Measurements from ENCODE around the gene CDIPT. TPM values are rescaled to one million over a fixed set of nuclear protein-coding genes. Genes with fewer than 3 reads are reported as not detected.
A peak's percentile ranks its signal among the peaks of the same experiment; 100 is the strongest.
"Not testable (repeated sequence)": the region's sequence is repeated elsewhere in the genome, so short reads cannot be mapped to it uniquely, and the experiment has no call there.

Gene CDIPT
- total and polyA plus RNA-seq, 2 experiments from 2014 or later = 97.1 to 147 TPM

GRCh38 chr16:29891525-29892457, 28.8 kb upstream of the CDIPT start:
- TF ChIP-seq EZH2 (IDR thresholded peaks at IDR 0.05; ENCODE audit: borderline replicate concordance) (no peak), EZH2phosphoT487 (IDR thresholded peaks at IDR 0.05; ENCODE audit: low read depth, severe bottlenecking, unreplicated experiment) (no peak), CTCF (IDR thresholded peaks at IDR 0.05; ENCODE audit: poor library complexity) (no peak)
- H3K9me3 ChIP-seq (ENCODE audit: low read depth) = no peaks in the 10 kb centered on the region
- H3K4me2 ChIP-seq = peak overlapping the region; percentile 13
- peaks cover 14% of the 10 kb centered on the region for H3K4me1 ChIP-seq (ENCODE audit: insufficient read depth)
- no peak overlapping the region for H3K4me3 ChIP-seq
- no peaks in the 10 kb centered on the region for H3K36me3 ChIP-seq (replicated peaks; ENCODE audit: insufficient read depth, low read depth)
- H3K27ac ChIP-seq = peak overlapping the region; percentile 84
- no peaks in the 10 kb centered on the region for H3K79me2 ChIP-seq
- H4K20me1 ChIP-seq (ENCODE audit: insufficient read depth, poor library complexity, severe bottlenecking) = no peaks in the 10 kb centered on the region
- WGBS (ENCODE audit: low lambda C conversion rate, missing lambda C conversion rate) = 66% methylated on average over 10 of the region's 10 CpGs
- H3K9me2 ChIP-seq (replicated peaks; ENCODE audit: insufficient read depth) = no peaks in the 10 kb centered on the region
- no peaks in the 10 kb centered on the region for H3K27me3 ChIP-seq
- no peak overlapping the region for H2AFZ ChIP-seq
- DNase-seq (ENCODE audit: low spot score) = peak; percentile 64

- not testable (repeated sequence) for DNase-seq (ENCODE audit: low spot score); H3K4me2 ChIP-seq; H3K27ac ChIP-seq; H3K9me2 ChIP-seq (replicated peaks; ENCODE audit: insufficient read depth); H2AFZ ChIP-seq; H3K9me3 ChIP-seq (ENCODE audit: low read depth); H3K79me2 ChIP-seq; H3K27me3 ChIP-seq; H3K4me3 ChIP-seq; H4K20me1 ChIP-seq (ENCODE audit: insufficient read depth, poor library complexity, severe bottlenecking); H3K36me3 ChIP-seq (replicated peaks; ENCODE audit: insufficient read depth, low read depth)
- WGBS (ENCODE audit: low lambda C conversion rate, missing lambda C conversion rate) = 100% methylated on average over 3 of the region's 3 CpGs
- peaks cover 14% of the 10 kb centered on the region for H3K4me1 ChIP-seq (ENCODE audit: insufficient read depth)
These were observed 26.3 kb upstream of the CDIPT start for GRCh38 chr16:29889372-29889771.

GRCh38 chr16:29883987-29884386, 21.0 kb upstream of the CDIPT start:
- TF ChIP-seq CTCF (IDR thresholded peaks at IDR 0.05; ENCODE audit: poor library complexity) (no peak), EZH2 (IDR thresholded peaks at IDR 0.05; ENCODE audit: borderline replicate concordance) (no peak), EZH2phosphoT487 (IDR thresholded peaks at IDR 0.05; ENCODE audit: low read depth, severe bottlenecking, unreplicated experiment) (no peak)
- no peaks in the 10 kb centered on the region for H3K36me3 ChIP-seq (replicated peaks; ENCODE audit: insufficient read depth, low read depth)

GRCh38 chr16:29881050-29881449, 18.0 kb upstream of the CDIPT start:
- WGBS (ENCODE audit: low lambda C conversion rate, missing lambda C conversion rate) = 96% methylated on average over 3 of the region's 3 CpGs
- no peaks in the 10 kb centered on the region for H3K9me3 ChIP-seq (ENCODE audit: low read depth)
- no peaks in the 10 kb centered on the region for H3K4me1 ChIP-seq (ENCODE audit: insufficient read depth)
- no peak overlapping the region for H3K27ac ChIP-seq
- H4K20me1 ChIP-seq (ENCODE audit: insufficient read depth, poor library complexity, severe bottlenecking) = no peaks in the 10 kb centered on the region
- peaks cover 17% of the 10 kb centered on the region for H3K27me3 ChIP-seq
- no peaks in the 10 kb centered on the region for H3K79me2 ChIP-seq
- H3K36me3 ChIP-seq (replicated peaks; ENCODE audit: insufficient read depth, low read depth) = no peaks in the 10 kb centered on the region
- no peak overlapping the region for H3K4me3 ChIP-seq
- no peaks in the 10 kb centered on the region for H3K9me2 ChIP-seq (replicated peaks; ENCODE audit: insufficient read depth)
- H3K4me2 ChIP-seq = no peak overlapping the region
- no peak overlapping the region for H2AFZ ChIP-seq
- DNase-seq (ENCODE audit: low spot score) = no peak
- TF ChIP-seq CTCF (IDR thresholded peaks at IDR 0.05; ENCODE audit: poor library complexity) = no peak
- no peak for TF ChIP-seq EZH2 (IDR thresholded peaks at IDR 0.05; ENCODE audit: borderline replicate concordance)
- TF ChIP-seq EZH2phosphoT487 (IDR thresholded peaks at IDR 0.05; ENCODE audit: low read depth, severe bottlenecking, unreplicated experiment) = no peak

More at GRCh38 chr16:29883987-29884386, 21.0 kb upstream of the CDIPT start:
- H3K79me2 ChIP-seq = no peaks in the 10 kb centered on the region
- H4K20me1 ChIP-seq (ENCODE audit: insufficient read depth, poor library complexity, severe bottlenecking) = no peaks in the 10 kb centered on the region
- H3K27ac ChIP-seq = no peak overlapping the region
- H3K4me3 ChIP-seq = no peak overlapping the region
- no peaks in the 10 kb centered on the region for H3K9me3 ChIP-seq (ENCODE audit: low read depth)
- H3K4me1 ChIP-seq (ENCODE audit: insufficient read depth) = no peaks in the 10 kb centered on the region
- WGBS (ENCODE audit: low lambda C conversion rate, missing lambda C conversion rate) = 88% methylated on average over 6 of the region's 6 CpGs
- no peak for DNase-seq (ENCODE audit: low spot score)
- no peak overlapping the region for H2AFZ ChIP-seq
- no peaks in the 10 kb centered on the region for H3K27me3 ChIP-seq
- H3K9me2 ChIP-seq (replicated peaks; ENCODE audit: insufficient read depth) = no peaks in the 10 kb centered on the region
- H3K4me2 ChIP-seq = no peak overlapping the region
